Activated CD4-positive, alpha-beta memory T cell treated with anti-CD3 and anti-CD28 coated beads, Interleukin-2, amount 10 ng/mL, durations not matched to agents 7 days and 5 days (primary cell): ENCODE measurements around the gene TULP4. TPM values are rescaled to one million over a fixed set of nuclear protein-coding genes. Genes with fewer than 3 reads are reported as not detected.
"Not testable (repeated sequence)": the region's sequence is repeated elsewhere in the genome, so short reads cannot be mapped to it uniquely, and the experiment has no call there.

Source experiments
- CTCF ChIA-PET: fragments of 350-600 bp; sonication (Branson Sonifier 250); formaldehyde crosslinking; loops from one replicate; lab custom pipeline; 2021; ENCODE audit warnings: antibody characterized with exemption, inconsistent platforms; lab: Charles Lee
- POLR2A ChIA-PET: fragments of 350-600 bp; sonication (Branson Sonifier 250); formaldehyde crosslinking; loops from one replicate; lab custom pipeline; 2021; ENCODE audit warnings: antibody characterized with exemption; lab: Charles Lee
- DNase-seq: peaks from one replicate; pipeline ENCODE4 v3.0.0-alpha.2; 2020
- H3K27ac Mint-ChIP-seq: one replicate; pipeline ENCODE4 v1.8.0; 2021; ENCODE audit warnings: mild to moderate bottlenecking, mixed read lengths
- H3K27me3 Mint-ChIP-seq: one replicate; pipeline ENCODE4 v1.8.0; 2021; ENCODE audit warnings: mixed read lengths
- H3K36me3 Mint-ChIP-seq: one replicate; pipeline ENCODE4 v1.8.0; 2021; ENCODE audit warnings: low read depth, mixed read lengths
- H3K4me1 Mint-ChIP-seq: one replicate; pipeline ENCODE4 v1.8.0; 2021; ENCODE audit warnings: mixed read lengths
- H3K4me3 Mint-ChIP-seq: one replicate; pipeline ENCODE4 v1.8.0; 2021; ENCODE audit warnings: mild to moderate bottlenecking, mixed read lengths
- H3K9me3 Mint-ChIP-seq: one replicate; pipeline ENCODE4 v1.8.0; 2021; ENCODE audit warnings: mixed read lengths
- total RNA-seq, 2 experiments: library from RNA; stranded (reverse); gene quantifications; one replicate each; pipeline ENCODE4 v1.2.3, GENCODE V29; 2021

Gene TULP4
- total RNA-seq, 2 experiments from 2014 or later, result 25.0 to 27.0 TPM

DNA sequence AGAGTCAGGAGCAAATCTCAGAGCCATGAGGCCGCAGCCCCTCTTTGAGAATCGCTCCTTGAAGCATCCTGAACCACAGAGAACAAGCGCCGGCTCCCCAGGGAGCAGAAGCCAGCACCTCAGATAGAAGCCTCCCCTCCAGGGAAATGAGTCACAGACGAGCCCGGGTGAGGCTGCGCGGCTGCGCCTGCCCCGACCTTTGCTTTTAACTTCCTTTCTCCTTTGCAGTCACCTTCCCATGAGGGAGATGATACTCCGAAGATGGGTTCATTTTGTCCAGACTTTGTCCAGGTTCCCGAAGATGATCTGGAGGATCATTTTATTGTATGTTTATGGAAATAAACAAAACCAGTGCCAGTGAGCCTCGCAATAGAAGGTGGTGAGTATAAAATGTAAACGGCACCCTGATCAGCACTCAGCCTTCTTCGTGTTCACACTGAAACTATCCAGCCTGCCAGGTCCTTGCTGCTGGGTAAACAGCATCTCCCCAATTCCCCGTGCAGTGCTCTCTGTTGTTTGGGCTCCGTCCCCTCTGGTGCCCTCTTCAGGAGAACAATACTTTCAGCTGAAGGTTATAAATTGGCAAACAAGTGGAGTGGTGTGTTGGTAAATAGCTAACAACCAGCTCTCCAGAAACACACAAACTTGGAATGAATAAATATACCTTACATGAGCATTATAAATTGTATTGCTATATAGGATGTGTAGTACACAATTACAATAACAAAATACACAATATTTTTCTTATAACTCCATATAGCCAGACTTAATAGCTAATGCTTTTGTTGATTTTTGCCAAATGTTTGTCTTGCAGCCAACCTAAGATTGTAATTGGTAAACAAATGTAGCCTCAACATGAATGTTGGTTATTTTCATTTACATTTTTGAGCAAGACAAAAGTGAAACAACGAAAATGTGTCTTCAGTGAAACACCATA lies 206.2 kb downstream of the TULP4 start:
- peaks cover 41% of the 10 kb centered on the region for H3K4me1 Mint-ChIP-seq
- peak; percentile 74 for DNase-seq
- ChIA-PET POLR2A (interaction anchor here (0.6 to 0.7 kb wide), 2 partner anchors 22 to 45 kb away, joined by 3 read pairs; no protein-coding TSS in a partner anchor), CTCF (interaction anchor here (0.6 to 2.2 kb wide), 26 partner anchors 8 to 304 kb away, joined by 3 to 27 read pairs (median 4); no protein-coding TSS in a partner anchor)
- H3K27ac Mint-ChIP-seq, result peak overlapping the region; percentile 87
- peaks cover 11% of the 10 kb centered on the region for H3K27me3 Mint-ChIP-seq
- no peaks in the 10 kb centered on the region for H3K9me3 Mint-ChIP-seq
- peak overlapping the region; percentile 81 for H3K4me3 Mint-ChIP-seq
- H3K36me3 Mint-ChIP-seq, result no peaks in the 10 kb centered on the region

DNA sequence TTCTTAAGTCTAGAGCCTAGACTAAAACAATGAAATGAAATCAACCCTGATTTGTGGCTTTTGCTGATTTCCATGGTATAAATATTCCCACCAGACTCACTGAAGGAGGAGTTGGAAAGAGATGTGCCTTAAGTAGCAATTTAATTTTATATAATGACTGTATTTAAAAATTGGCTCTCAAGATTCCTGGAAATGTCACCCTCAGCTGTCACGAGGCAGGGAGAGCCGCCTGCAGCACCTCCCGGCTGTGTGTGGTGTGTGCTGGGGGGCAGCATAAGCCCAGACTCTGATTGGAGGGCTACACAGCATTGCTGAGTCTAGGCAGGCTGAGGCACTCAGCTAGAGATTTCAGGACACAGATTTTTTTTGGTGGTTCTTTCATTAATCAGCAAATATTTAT lies 207.0 kb downstream of the TULP4 start:
- H3K27ac Mint-ChIP-seq, result no peak overlapping the region
- no peak overlapping the region for H3K4me3 Mint-ChIP-seq
- DNase-seq, result no peak
- no peaks in the 10 kb centered on the region for H3K9me3 Mint-ChIP-seq
- ChIA-PET POLR2A (interaction anchor here (0.7 to 0.8 kb wide), 2 partner anchors 17 to 44 kb away, joined by 3 read pairs; no protein-coding TSS in a partner anchor), CTCF (interaction anchor here (0.6 to 2.2 kb wide), 22 partner anchors 9 to 305 kb away, joined by 3 to 27 read pairs (median 4); no protein-coding TSS in a partner anchor)
- H3K36me3 Mint-ChIP-seq, result no peaks in the 10 kb centered on the region
- H3K4me1 Mint-ChIP-seq, result peaks cover 32% of the 10 kb centered on the region
- peaks cover 16% of the 10 kb centered on the region for H3K27me3 Mint-ChIP-seq

DNA sequence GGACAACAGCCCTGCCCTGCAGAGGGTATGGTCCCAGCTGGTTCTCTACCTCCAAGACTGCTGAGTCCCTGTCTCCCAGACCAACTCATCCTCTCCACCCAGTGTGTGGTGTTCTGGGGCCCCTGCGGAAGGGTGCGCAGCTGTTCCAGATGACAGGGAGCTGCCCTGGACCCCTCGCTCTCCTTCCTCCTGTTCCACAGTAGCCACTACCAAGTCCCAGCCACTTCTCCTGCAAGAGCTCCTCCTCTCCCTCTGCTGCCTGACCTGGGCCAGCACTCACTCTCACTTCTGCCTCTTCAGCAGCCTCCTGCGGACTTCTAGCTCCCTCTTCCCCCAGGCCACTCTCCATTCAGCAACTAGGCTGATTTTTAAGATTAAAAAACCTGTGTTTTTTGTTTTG lies 207.5 kb downstream of the TULP4 start:
- no peak for DNase-seq
- no peaks in the 10 kb centered on the region for H3K36me3 Mint-ChIP-seq
- peaks cover 28% of the 10 kb centered on the region for H3K4me1 Mint-ChIP-seq
- peaks cover 19% of the 10 kb centered on the region for H3K27me3 Mint-ChIP-seq
- POLR2A ChIA-PET, result interaction anchor here (0.8 kb wide), 1 partner anchor 16 kb away, joined by 3 read pairs; no protein-coding TSS in a partner anchor
- no peak overlapping the region for H3K4me3 Mint-ChIP-seq
- CTCF ChIA-PET, result interaction anchor here (1.1 to 2.2 kb wide), 6 partner anchors 16 to 306 kb away, joined by 3 to 27 read pairs (median 6); no protein-coding TSS in a partner anchor
- H3K27ac Mint-ChIP-seq, result no peak overlapping the region
- H3K9me3 Mint-ChIP-seq, result no peaks in the 10 kb centered on the region

DNA sequence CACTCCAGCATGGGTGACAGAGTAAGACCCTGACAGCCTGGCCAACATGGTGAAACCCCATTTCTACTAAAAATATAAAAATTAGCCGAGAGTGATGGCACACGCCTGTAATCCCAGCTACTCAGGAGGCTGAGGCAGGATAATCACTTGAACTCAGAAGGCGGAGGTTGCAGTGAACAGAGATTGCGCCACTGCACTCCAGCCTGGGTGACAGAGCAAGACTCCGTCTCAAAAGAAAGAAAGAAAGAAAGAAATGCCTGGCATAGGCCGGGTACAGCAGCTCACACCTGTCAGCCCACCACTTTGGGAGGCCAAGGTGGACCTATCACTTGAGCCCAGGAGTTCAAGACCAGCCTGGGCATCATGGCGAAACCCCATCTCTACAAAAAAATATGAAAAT lies 208.7 kb downstream of the TULP4 start:
- H3K36me3 Mint-ChIP-seq, POLR2A ChIA-PET, DNase-seq, H3K4me3 Mint-ChIP-seq, H3K27ac Mint-ChIP-seq, H3K9me3 Mint-ChIP-seq: not testable (repeated sequence)
- Mint-ChIP-seq H3K27me3 (peaks cover 21% of the 10 kb centered on the region), H3K4me1 (peaks cover 21% of the 10 kb centered on the region)
- CTCF ChIA-PET, result interaction anchor here (0.6 kb wide), 1 partner anchor 843 kb away, joined by 4 read pairs; no protein-coding TSS in a partner anchor

DNA sequence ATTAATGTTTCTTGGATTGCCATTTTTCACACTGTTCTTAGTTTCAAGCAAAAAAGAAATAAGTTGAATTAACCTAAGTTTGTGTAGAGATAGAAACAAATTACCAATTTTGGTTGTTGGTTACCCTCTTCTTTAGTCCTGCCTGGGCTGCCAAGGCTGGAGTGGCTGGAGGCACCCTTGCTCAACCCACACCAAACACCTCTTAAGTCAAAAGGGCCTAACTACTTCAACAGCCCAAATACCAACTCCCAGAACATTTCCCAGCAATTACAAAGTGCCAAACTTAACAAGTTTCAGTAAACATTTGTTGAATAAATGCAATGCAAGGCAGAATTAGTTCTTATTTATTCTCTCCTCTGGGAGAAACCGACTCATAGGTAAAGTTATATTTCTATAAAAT lies 209.5 kb downstream of the TULP4 start:
- CTCF ChIA-PET, result interaction anchor here (0.7 to 0.9 kb wide), 2 partner anchors 301 to 635 kb away, joined by 3 to 4 read pairs; no protein-coding TSS in a partner anchor

DNA sequence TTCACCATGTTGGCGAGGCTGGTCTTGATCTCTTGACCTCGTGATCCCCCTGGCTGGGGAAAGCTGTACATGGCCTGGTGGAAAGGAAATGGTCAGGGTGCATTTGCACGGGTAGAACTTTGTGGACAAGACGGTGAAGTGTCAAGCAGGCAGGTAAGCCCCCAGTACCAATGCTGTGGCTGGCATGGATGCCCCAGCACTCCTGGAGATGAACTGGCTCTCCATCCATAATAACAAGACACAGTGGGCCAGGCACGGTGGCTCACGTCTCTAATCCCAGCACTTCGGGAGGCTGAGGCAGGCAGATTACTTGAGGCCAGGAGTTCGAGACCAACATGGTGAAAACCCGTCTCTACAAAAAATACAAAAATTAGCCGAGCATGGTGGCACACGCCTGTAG lies 210.4 kb downstream of the TULP4 start:
- Mint-ChIP-seq H3K27ac (no peak overlapping the region), H3K27me3 (peaks cover 30% of the 10 kb centered on the region), H3K4me3 (no peak overlapping the region), H3K9me3 (peaks cover 2% of the 10 kb centered on the region), H3K36me3 (no peaks in the 10 kb centered on the region), H3K4me1 (peaks cover 14% of the 10 kb centered on the region)
- ChIA-PET CTCF (interaction anchor here (0.9 kb wide), 1 partner anchor 302 kb away, joined by 3 read pairs; no protein-coding TSS in a partner anchor), POLR2A (no interaction called here)
- DNase-seq, result no peak

More for the DNA sequence above, 209.5 kb downstream of the TULP4 start:
- no peak for DNase-seq
- H3K27ac Mint-ChIP-seq, result no peak overlapping the region
- H3K36me3 Mint-ChIP-seq, result no peaks in the 10 kb centered on the region
- POLR2A ChIA-PET, result no interaction called here
- H3K27me3 Mint-ChIP-seq, result peaks cover 27% of the 10 kb centered on the region
- H3K4me3 Mint-ChIP-seq, result no peak overlapping the region
- H3K4me1 Mint-ChIP-seq, result peaks cover 19% of the 10 kb centered on the region
- no peaks in the 10 kb centered on the region for H3K9me3 Mint-ChIP-seq

DNA sequence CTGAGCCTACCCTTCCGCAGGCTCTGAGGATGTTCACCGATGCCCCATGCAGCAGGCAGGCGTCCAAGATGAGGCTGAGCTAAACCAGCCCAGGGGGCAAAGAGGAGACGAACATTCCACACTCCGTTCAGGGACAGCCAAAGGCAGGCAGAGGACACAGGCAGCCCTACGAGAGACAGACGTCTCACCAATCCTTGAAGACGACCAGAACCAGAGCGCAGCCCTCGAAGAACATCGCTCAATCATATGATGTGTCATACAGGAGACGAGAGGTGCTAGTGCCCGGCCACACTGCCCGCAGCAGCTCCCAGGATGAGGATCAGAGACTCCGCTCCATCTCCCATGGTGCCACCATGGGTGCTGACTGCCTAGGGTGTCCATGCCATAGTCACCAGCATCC lies 212.0 kb downstream of the TULP4 start:
- CTCF ChIA-PET, result no interaction called here

DNA sequence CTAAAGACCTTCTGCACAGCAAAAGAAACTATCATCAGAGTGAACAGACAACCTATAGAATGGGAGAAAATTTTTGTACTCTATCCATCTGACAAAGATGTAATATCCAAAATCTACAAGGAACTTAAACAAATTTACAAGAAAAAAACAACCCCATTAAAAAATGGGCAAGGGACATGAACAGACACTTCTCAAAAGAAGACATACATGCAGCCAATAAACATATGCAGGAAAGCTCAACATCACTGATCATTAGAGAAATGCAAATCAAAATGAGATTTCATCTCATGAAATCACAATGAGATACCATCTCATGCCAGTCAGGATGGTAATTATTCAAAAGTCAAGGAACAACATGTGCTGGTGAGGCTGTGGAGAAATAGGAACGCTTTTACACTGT lies 215.6 kb downstream of the TULP4 start:
- not testable (repeated sequence) for H3K27ac Mint-ChIP-seq

More for the DNA sequence above, 212.0 kb downstream of the TULP4 start:
- DNase-seq, result no peak
- H3K9me3 Mint-ChIP-seq, result peaks cover 2% of the 10 kb centered on the region
- H3K4me3 Mint-ChIP-seq, result no peak overlapping the region
- POLR2A ChIA-PET, result no interaction called here
- peaks cover 41% of the 10 kb centered on the region for H3K27me3 Mint-ChIP-seq
- no peaks in the 10 kb centered on the region for H3K36me3 Mint-ChIP-seq
- no peaks in the 10 kb centered on the region for H3K4me1 Mint-ChIP-seq
- H3K27ac Mint-ChIP-seq, result no peak overlapping the region

DNA sequence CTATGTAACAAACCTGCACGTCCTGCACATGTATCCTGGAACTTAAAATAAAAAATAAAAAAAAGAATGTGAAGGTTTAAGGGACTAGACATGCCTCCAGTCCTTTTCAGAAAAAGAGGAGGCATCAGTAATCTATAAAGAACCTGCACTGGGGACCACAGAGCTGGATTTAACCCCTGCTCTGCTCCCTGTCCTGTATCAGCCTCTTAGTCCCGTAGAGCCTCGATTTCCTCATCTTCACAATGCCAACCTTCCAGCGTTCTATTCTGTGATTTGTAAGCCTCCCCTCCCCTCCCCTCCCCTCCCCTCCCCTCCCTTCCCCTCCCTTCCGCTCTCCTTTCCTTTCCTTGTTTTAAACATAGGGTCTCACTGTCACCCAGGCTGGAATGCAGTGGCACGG lies 216.6 kb downstream of the TULP4 start:
- no peaks in the 10 kb centered on the region for H3K36me3 Mint-ChIP-seq
- H3K9me3 Mint-ChIP-seq, result peaks cover 2% of the 10 kb centered on the region
- no peak overlapping the region for H3K4me3 Mint-ChIP-seq
- H3K27ac Mint-ChIP-seq, result no peak overlapping the region
- no peak for DNase-seq
- ChIA-PET POLR2A (no interaction called here), CTCF (no interaction called here)
- no peaks in the 10 kb centered on the region for H3K4me1 Mint-ChIP-seq
- H3K27me3 Mint-ChIP-seq, result peaks cover 49% of the 10 kb centered on the region

More for the DNA sequence above, 215.6 kb downstream of the TULP4 start:
- POLR2A ChIA-PET, CTCF ChIA-PET, H3K4me3 Mint-ChIP-seq, H3K36me3 Mint-ChIP-seq, H3K4me1 Mint-ChIP-seq, DNase-seq, H3K9me3 Mint-ChIP-seq: not testable (repeated sequence)
- peaks cover 50% of the 10 kb centered on the region for H3K27me3 Mint-ChIP-seq

DNA sequence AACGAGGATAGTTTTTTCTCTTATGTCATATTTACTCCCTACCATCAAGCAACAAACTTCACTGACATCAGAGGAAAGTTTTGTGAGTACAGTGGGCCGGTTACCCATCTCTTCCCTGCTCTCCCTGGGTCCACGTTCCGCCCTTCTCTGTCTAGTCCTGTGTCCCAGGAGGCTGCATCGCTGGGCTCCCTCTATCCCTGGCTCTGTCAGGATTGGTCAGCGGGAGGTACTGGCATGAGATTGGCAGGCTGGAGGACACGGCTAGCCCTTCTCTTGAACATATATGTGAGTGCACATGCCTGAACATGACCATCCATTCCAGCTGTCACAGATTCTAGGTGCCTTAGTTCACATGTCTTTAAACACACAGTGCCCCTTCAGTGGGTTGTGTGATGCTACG lies 217.4 kb downstream of the TULP4 start:
- H3K4me1 Mint-ChIP-seq, result no peaks in the 10 kb centered on the region
- POLR2A ChIA-PET, result no interaction called here
- no peak for DNase-seq
- no peaks in the 10 kb centered on the region for H3K36me3 Mint-ChIP-seq
- H3K9me3 Mint-ChIP-seq, result peaks cover 2% of the 10 kb centered on the region
- no peak overlapping the region for H3K27ac Mint-ChIP-seq
- CTCF ChIA-PET, result no interaction called here
- peaks cover 50% of the 10 kb centered on the region for H3K27me3 Mint-ChIP-seq
- H3K4me3 Mint-ChIP-seq, result no peak overlapping the region

DNA sequence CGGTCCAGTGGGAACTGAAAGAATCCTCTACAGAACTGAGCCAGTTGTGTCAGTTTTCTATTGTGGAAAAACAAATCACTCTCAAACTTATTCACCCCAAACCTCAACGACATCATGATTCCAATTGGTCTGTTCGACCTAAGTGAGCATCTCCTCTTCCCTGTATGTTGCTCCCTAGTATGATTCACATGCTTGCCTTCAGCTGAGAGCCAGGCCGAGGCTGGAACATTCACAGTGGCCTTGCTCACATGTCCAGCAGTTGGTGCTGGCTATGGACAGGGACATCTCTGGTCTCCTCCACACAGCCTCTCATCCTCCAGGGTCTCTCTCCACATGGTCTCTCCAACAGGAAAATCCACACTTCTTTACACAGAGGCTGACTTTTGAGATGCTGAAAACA lies 219.3 kb downstream of the TULP4 start:
- ChIA-PET CTCF (no interaction called here), POLR2A (no interaction called here)
- Mint-ChIP-seq H3K27ac (no peak overlapping the region), H3K4me1 (peaks cover 6% of the 10 kb centered on the region), H3K36me3 (peaks cover 2% of the 10 kb centered on the region), H3K4me3 (no peak overlapping the region), H3K9me3 (peaks cover 2% of the 10 kb centered on the region), H3K27me3 (peaks cover 47% of the 10 kb centered on the region)
- no peak for DNase-seq

DNA sequence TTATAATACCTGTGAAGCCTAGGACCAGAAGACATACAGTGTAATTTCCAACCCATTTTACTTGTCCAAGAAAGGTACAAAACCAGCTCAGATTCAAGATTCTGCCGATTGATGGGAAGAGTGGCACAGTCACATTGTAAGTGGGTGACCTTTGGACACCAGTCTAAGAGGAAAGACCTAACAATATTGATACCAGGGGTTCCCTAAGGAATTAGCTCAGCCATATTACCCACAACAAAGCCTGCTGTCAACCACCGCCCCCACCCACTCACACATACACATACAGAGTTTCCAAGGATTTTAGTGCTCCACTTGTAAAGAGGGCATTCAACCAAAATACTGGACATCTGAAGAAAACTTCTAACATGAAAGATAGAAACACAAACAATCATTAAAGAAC lies 219.7 kb downstream of the TULP4 start:
- ChIA-PET CTCF (no interaction called here), POLR2A (no interaction called here)
- H3K27ac Mint-ChIP-seq, result no peak overlapping the region
- peaks cover 43% of the 10 kb centered on the region for H3K27me3 Mint-ChIP-seq
- H3K9me3 Mint-ChIP-seq, result peaks cover 2% of the 10 kb centered on the region
- peaks cover 2% of the 10 kb centered on the region for H3K36me3 Mint-ChIP-seq
- peaks cover 6% of the 10 kb centered on the region for H3K4me1 Mint-ChIP-seq
- DNase-seq, result no peak
- H3K4me3 Mint-ChIP-seq, result no peak overlapping the region
